ENCODE data around the gene SLC6A2.

- TF ChIP-seq CTCF (conservative IDR thresholded peaks at IDR 0.05; ENCODE audit: low read length) = no peak
- TF ChIP-seq EZH2phosphoT487 (IDR thresholded peaks at IDR 0.05; ENCODE audit: borderline replicate concordance, low read depth, low read length) = no peak
Observed at GRCh38 chr16:55700961-55701360, 45.2 kb downstream of the SLC6A2 start.
